OCI-LY3 (cell line): ENCODE measurements around the gene NDFIP1.

Source experiments
- CTCF ChIP-seq: fragments of 200-600, 300-600 bp; sonication (generic); IDR thresholded peaks from 2 replicates; pipeline ENCODE4 v1.5.1; 2014; ENCODE audit warnings: antibody characterized with exemption, low read length, low read depth
- EZH2phosphoT487 ChIP-seq: fragments of 200-600 bp; shearing (Covaris generic); IDR thresholded peaks from 2 replicates; pipeline ENCODE4 v1.6.1; 2018; ENCODE audit warnings: antibody characterized with exemption, mixed run types, low read depth

GRCh38 chr5:142150431-142150830 is 41.9 kb downstream of the NDFIP1 start:
- TF ChIP-seq CTCF, result no peak
- no peak for TF ChIP-seq EZH2phosphoT487
